Activated CD8-positive, alpha-beta memory T cell treated with anti-CD3 and anti-CD28 coated beads for 1 hour (primary cell): ENCODE results near the gene KCNK7.

Experiments
- DNase-seq, 2 donors: peaks; one replicate each; pipeline ENCODE4 v3.0.0-alpha.2; 2020; ENCODE audit warnings: low read depth in 1 of 2; ENCODE audit errors: extremely low read depth in 1 of 2

Gene KCNK7

GRCh38 chr11:65558930-65559509 is 36.6 kb downstream of the KCNK7 start:
- DNase-seq = no peak

- DNase-seq = no peak
Observed at GRCh38 chr11:65558002-65558929, 37.3 kb downstream of the KCNK7 start, which contains the start of gene LTBP3. Gene LTBP3 (minus strand): TSS chr11:65558359. CDS start chr11:65557959, 400 bp downstream.

GRCh38 chr11:65557280-65558001 is 38.2 kb downstream of the KCNK7 start:
- DNase-seq = no peak

GRCh38 chr11:65556470-65557279 is 38.9 kb downstream of the KCNK7 start:
- no peak for DNase-seq

GRCh38 chr11:65555693-65556231 is 39.8 kb downstream of the KCNK7 start:
- no peak for DNase-seq

- no peak for DNase-seq
Observed at GRCh38 chr11:65554842-65555430, 40.7 kb downstream of the KCNK7 start.

- DNase-seq = no peak
Observed at GRCh38 chr11:65554057-65554818, 41.4 kb downstream of the KCNK7 start.

- no peak for DNase-seq
Observed at GRCh38 chr11:65553301-65554001, 42.1 kb downstream of the KCNK7 start.

GRCh38 chr11:65552388-65552951 is 43.1 kb downstream of the KCNK7 start:
- DNase-seq = no peak

GRCh38 chr11:65551572-65552387 is 43.8 kb downstream of the KCNK7 start:
- no peak for DNase-seq

GRCh38 chr11:65549096-65549495 is 46.5 kb downstream of the KCNK7 start:
- DNase-seq = no peak

- DNase-seq = no peak
Observed at GRCh38 chr11:65548395-65548794, 47.2 kb downstream of the KCNK7 start.

- DNase-seq = no peak
Observed at GRCh38 chr11:65547446-65548125, 48.0 kb downstream of the KCNK7 start.

- peak; percentile 92 to 99 for DNase-seq
Observed at GRCh38 chr11:65546217-65546958, 49.2 kb downstream of the KCNK7 start.

- no peak for DNase-seq
Observed at GRCh38 chr11:65545853-65546216, 49.8 kb downstream of the KCNK7 start.
